A673 (cell line): ENCODE data around the gene CCM2L. TPM values are rescaled to one million over a fixed set of nuclear protein-coding genes. Genes with fewer than 3 reads are reported as not detected.

Experiments
- BruUV-seq: library from RNA; stranded (reverse); fragments of 400-500 nt; replicated peaks from 2 replicates; lab custom pipeline; 2021; lab: Mats Ljungman, UMichigan
- CTCF ChIA-PET: fragments of 300-600 bp; sonication (Branson Sonifier 250); formaldehyde crosslinking; loops from one replicate; lab custom pipeline; 2022; ENCODE audit warnings: antibody characterized with exemption; lab: Charles Lee
- POLR2A ChIA-PET: fragments of 300-600 bp; sonication (Branson Sonifier 250); formaldehyde crosslinking; loops from one replicate; lab custom pipeline; 2022; ENCODE audit warnings: antibody characterized with exemption; ENCODE audit not compliant: low non-redundant PET; lab: Charles Lee
- DNase-seq: peaks from one replicate; pipeline ENCODE4 v3.0.0-alpha.2; 2015; ENCODE audit warnings: low spot score
- H3K27ac ChIP-seq: fragments of 200-600 bp; sonication (generic); 2 replicates; pipeline ENCODE4 v1.5.1; 2016; ENCODE audit warnings: mixed run types, low read depth, mild to moderate bottlenecking, mixed read lengths, antibody characterized with exemption, low read length; ENCODE audit not compliant: poor library complexity, severe bottlenecking
- H3K27me3 ChIP-seq: fragments of 200-600 bp; sonication (generic); replicated peaks from 2 replicates; pipeline ENCODE4 v1.6.1; 2017; ENCODE audit warnings: mixed run types, low read depth, mild to moderate bottlenecking, mixed read lengths, antibody characterized with exemption, low read length; ENCODE audit not compliant: insufficient read depth, poor library complexity
- H3K36me3 ChIP-seq: fragments of 200-600 bp; sonication (generic); 2 replicates; pipeline ENCODE4 v1.6.1; 2016; ENCODE audit warnings: mixed run types, mild to moderate bottlenecking, mixed read lengths, antibody characterized with exemption, low read length; ENCODE audit not compliant: insufficient read depth, poor library complexity, severe bottlenecking
- H3K4me1 ChIP-seq: fragments of 200-600 bp; sonication (generic); 2 replicates; pipeline ENCODE4 v1.6.1; 2017; ENCODE audit warnings: mixed run types, mild to moderate bottlenecking, mixed read lengths, antibody characterized with exemption, low read length; ENCODE audit not compliant: insufficient read depth, poor library complexity, severe bottlenecking
- H3K4me3 ChIP-seq: fragments of 200-600 bp; sonication (generic); 2 replicates; pipeline ENCODE4 v1.5.1; 2016; ENCODE audit warnings: low read depth, mixed run types, mild to moderate bottlenecking, mixed read lengths, low read length; ENCODE audit not compliant: poor library complexity, severe bottlenecking
- H3K9me3 ChIP-seq: fragments of 200-600 bp; sonication (generic); 2 replicates; pipeline ENCODE4 v1.6.1; 2016; ENCODE audit warnings: mixed run types, low read depth, mild to moderate bottlenecking, mixed read lengths, antibody characterized with exemption, low read length; ENCODE audit not compliant: poor library complexity, severe bottlenecking
- EZH2 ChIP-seq: fragments of 200-600 bp; sonication (generic); IDR thresholded peaks from 2 replicates; pipeline ENCODE4 v1.6.1; 2017; ENCODE audit warnings: borderline replicate concordance, low read depth, mild to moderate bottlenecking, mixed read lengths, antibody characterized with exemption, low read length; ENCODE audit not compliant: poor library complexity, severe bottlenecking
- intact Hi-C: fragments of 100-400 bp; cut with micrococcal nuclease; formaldehyde crosslinking; loops from one replicate; pipeline ENCODE4 v1.10.0; 2022; ENCODE audit not compliant: unreplicated experiment
- total RNA-seq: library from RNA; stranded (reverse); gene quantifications from 2 replicates; pipeline ENCODE4 v1.2.3, GENCODE V29; 2021
- TF ChIP-seq, protein P1 (sequence below): fragments of 300-800, 200-600 bp; sonication (generic); conservative IDR thresholded peaks from 2 replicates; pipeline ENCODE4 v1.5.1; 2017; ENCODE audit warnings: low read depth, mild to moderate bottlenecking, antibody characterized with exemption, low read length, moderate library complexity, mixed read lengths

CCM2L gene
- total RNA-seq, 1 experiment from 2014 or later, result not detected

DNA sequence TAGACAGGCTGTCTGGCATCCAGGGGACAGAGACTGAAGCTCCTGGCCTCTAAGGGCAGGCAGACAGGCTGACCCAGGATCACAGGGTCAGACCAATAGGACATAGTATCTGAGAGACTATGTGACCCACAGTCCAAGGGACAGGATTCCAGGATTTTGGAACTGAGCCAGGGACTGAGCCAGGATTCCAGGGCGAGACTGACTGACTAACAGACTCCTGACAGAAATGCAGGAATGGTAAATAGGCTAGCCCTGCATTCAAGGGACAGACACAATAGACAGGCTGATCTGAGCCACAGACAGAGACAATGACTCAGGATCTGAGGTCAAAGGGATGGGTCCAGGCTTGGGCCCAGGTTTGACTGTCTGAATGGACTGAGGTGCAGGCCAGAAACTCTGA is 22.5 kb upstream of the CCM2L start:
- BruUV-seq, result no TSS peak

DNA sequence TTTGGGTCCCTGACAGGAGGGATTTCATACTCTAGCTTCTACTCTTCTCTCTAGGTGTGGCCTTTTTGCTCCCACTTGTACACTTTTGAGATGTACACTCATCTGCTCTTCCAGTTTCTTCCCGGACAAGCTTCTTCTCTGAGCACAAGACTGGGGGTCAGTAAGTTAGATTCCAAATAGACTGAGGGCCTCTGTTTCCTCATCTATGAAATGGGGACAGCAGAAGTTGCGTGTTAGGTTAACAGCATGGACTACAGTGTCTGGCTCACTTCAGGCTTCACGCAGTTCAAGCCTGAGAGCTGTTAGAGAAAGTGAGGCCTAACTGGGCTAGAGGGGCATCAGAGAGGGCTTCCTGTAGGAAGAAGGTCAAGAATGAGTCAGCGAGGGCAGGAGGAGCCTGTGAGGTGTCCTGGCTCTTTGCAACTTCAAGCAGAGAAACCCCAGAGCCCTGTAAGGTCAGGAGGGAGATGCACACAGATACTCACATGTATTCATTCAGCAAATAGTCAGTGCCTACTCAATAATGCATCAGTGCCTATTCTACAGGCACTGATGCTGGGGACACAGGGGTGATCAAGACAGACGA is 21.7 kb upstream of the CCM2L start:
- ChIA-PET CTCF (no interaction called here), POLR2A (no interaction called here)
- Histone ChIP-seq H3K27me3 (peaks cover 10% of the 10 kb centered on the region), H3K27ac (no peak overlapping the region), H3K9me3 (no peaks in the 10 kb centered on the region), H3K36me3 (no peaks in the 10 kb centered on the region), H3K4me1 (no peaks in the 10 kb centered on the region), H3K4me3 (no peak overlapping the region)
- BruUV-seq, result no TSS peak
- no peak for TF ChIP-seq EZH2
- TF ChIP-seq, protein P1, sequence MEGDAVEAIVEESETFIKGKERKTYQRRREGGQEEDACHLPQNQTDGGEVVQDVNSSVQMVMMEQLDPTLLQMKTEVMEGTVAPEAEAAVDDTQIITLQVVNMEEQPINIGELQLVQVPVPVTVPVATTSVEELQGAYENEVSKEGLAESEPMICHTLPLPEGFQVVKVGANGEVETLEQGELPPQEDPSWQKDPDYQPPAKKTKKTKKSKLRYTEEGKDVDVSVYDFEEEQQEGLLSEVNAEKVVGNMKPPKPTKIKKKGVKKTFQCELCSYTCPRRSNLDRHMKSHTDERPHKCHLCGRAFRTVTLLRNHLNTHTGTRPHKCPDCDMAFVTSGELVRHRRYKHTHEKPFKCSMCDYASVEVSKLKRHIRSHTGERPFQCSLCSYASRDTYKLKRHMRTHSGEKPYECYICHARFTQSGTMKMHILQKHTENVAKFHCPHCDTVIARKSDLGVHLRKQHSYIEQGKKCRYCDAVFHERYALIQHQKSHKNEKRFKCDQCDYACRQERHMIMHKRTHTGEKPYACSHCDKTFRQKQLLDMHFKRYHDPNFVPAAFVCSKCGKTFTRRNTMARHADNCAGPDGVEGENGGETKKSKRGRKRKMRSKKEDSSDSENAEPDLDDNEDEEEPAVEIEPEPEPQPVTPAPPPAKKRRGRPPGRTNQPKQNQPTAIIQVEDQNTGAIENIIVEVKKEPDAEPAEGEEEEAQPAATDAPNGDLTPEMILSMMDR, result no peak
- intact Hi-C loops, result no loop called here
- DNase-seq, result no peak

More for the DNA sequence above, 22.5 kb upstream of the CCM2L start:
- CTCF ChIA-PET, result no interaction called here
- H3K4me3 ChIP-seq, result no peak overlapping the region
- TF ChIP-seq EZH2, result no peak
- TF ChIP-seq, protein P1, result no peak
- no peaks in the 10 kb centered on the region for H3K4me1 ChIP-seq
- H3K27me3 ChIP-seq, result peaks cover 3% of the 10 kb centered on the region
- POLR2A ChIA-PET, result interaction anchor here (0.5 kb wide), 1 partner anchor 201 kb away, joined by 4 read pairs; no protein-coding TSS in a partner anchor
- H3K27ac ChIP-seq, result no peak overlapping the region
- intact Hi-C loops, result no loop called here
- no peaks in the 10 kb centered on the region for H3K36me3 ChIP-seq
- DNase-seq, result no peak
- H3K9me3 ChIP-seq, result no peaks in the 10 kb centered on the region

DNA sequence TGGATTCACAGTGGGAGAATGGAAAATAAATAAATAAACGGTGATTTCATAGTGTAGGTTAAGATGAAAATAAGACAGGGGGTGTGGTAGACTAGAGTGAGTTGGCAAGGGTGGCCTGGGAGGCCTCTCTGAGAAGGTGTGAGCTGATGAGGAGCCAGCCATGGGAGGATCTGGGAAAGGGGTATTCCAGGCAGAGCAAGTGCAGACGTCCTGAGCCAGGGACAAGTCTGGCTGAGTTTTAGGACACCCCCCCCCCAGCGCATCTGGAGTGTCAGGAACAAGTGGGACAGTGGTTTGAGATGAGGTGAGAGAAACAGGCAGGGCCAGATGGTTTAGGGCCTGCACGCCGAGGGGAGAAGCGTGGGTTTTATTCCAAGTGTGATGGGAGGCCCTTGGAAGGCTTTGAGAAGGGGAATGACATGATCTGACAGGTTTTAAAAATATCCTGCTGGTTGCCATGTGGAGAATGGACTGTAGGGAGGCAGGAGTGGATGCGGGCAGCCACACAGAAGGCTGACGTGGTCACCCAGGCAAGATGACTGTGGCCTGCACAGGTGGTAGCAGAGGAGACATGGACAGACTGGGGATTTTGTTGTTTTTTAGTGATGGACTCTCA is 21.1 kb upstream of the CCM2L start:
- POLR2A ChIA-PET, result no interaction called here
- no peak overlapping the region for H3K27ac ChIP-seq
- H3K4me3 ChIP-seq, result no peak overlapping the region
- no peaks in the 10 kb centered on the region for H3K4me1 ChIP-seq
- DNase-seq, result no peak
- CTCF ChIA-PET, result interaction anchor here (0.7 kb wide), 1 partner anchor 708 kb away, joined by 5 read pairs; no protein-coding TSS in a partner anchor
- no peak for TF ChIP-seq EZH2
- TF ChIP-seq, protein P1, result no peak
- no peaks in the 10 kb centered on the region for H3K36me3 ChIP-seq
- BruUV-seq, result no TSS peak
- peaks cover 17% of the 10 kb centered on the region for H3K27me3 ChIP-seq
- intact Hi-C loops, result no loop called here
- H3K9me3 ChIP-seq, result no peaks in the 10 kb centered on the region
